Fibroblast of gingiva (primary cell): Measurements from ENCODE around the gene NAA80.
A peak's percentile ranks its signal among the peaks of the same experiment; 100 is the strongest.
"Not testable (repeated sequence)": the region's sequence is repeated elsewhere in the genome, so short reads cannot be mapped to it uniquely, and the experiment has no call there.

ENCODE experiments used
- DNase-seq: peaks from one replicate; pipeline ENCODE4 v3.0.0-alpha.2; 2011; ENCODE audit warnings: low read depth

NAA80 gene

GRCh38 chr3:50314342-50314741 is 15.1 kb upstream of the NAA80 start:
- DNase-seq: no peak

- DNase-seq: not testable (repeated sequence)
Measured at GRCh38 chr3:50312041-50312440, 12.8 kb upstream of the NAA80 start.

GRCh38 chr3:50304601-50305000 is 5.4 kb upstream of the NAA80 start:
- DNase-seq: no peak

GRCh38 chr3:50303013-50303815 is 4.0 kb upstream of the NAA80 start, which contains the start of gene HYAL1:
Gene HYAL1 (minus strand): TSS chr3:50303574. CDS start chr3:50302956, 618 bp downstream.
- DNase-seq: no peak

- no peak for DNase-seq
Measured at GRCh38 chr3:50302095-50303012, 3.1 kb upstream of the NAA80 start.

GRCh38 chr3:50300681-50301254 is 1.6 kb upstream of the NAA80 start:
- no peak for DNase-seq

GRCh38 chr3:50299929-50300680 is 900 bp upstream of the NAA80 start:
- DNase-seq: peak; percentile 67

- no peak for DNase-seq
Measured at GRCh38 chr3:50299638-50299928, 378 bp upstream of the NAA80 start.

- DNase-seq: no peak
Measured at GRCh38 chr3:50297896-50298725, 1.1 kb downstream of the NAA80 start.

- no peak for DNase-seq
Measured at GRCh38 chr3:50297384-50297775, 1.8 kb downstream of the NAA80 start.

GRCh38 chr3:50296721-50297383 is 2.4 kb downstream of the NAA80 start:
- DNase-seq: no peak

- no peak for DNase-seq
Measured at GRCh38 chr3:50295553-50296431, 3.4 kb downstream of the NAA80 start.

GRCh38 chr3:50294492-50295403 is 4.5 kb downstream of the NAA80 start:
- DNase-seq: no peak

- DNase-seq: no peak
Measured at GRCh38 chr3:50294089-50294488, 5.1 kb downstream of the NAA80 start.

- no peak for DNase-seq
Measured at GRCh38 chr3:50293079-50293801, 6.0 kb downstream of the NAA80 start.

- peak; percentile 96 for DNase-seq
Measured at GRCh38 chr3:50292159-50293078, 6.8 kb downstream of the NAA80 start, which contains the start of gene IFRD2. Gene IFRD2 (minus strand): TSS chr3:50292429. CDS start chr3:50292274, 155 bp downstream.
